GM10266 (cell line): ENCODE measurements around the gene MYO1B.

Source experiments
- DNase-seq: peaks from one replicate; pipeline ENCODE4 v3.0.0; 2012; ENCODE audit errors: extremely low spot score
- CTCF ChIP-seq: IDR thresholded peaks from 2 replicates; pipeline ENCODE4 v1.5.1; 2012; ENCODE audit warnings: mild to moderate bottlenecking, low read depth; ENCODE audit not compliant: control insufficient read depth, insufficient read depth; ENCODE audit errors: missing control alignments

Gene MYO1B

GRCh38 chr2:191292869-191293268, 47.7 kb downstream of the MYO1B start:
- DNase-seq: no peak
- TF ChIP-seq CTCF: no peak

- no peak for TF ChIP-seq CTCF
- no peak for DNase-seq
Observed at GRCh38 chr2:191295088-191295487, 49.9 kb downstream of the MYO1B start.

DNA sequence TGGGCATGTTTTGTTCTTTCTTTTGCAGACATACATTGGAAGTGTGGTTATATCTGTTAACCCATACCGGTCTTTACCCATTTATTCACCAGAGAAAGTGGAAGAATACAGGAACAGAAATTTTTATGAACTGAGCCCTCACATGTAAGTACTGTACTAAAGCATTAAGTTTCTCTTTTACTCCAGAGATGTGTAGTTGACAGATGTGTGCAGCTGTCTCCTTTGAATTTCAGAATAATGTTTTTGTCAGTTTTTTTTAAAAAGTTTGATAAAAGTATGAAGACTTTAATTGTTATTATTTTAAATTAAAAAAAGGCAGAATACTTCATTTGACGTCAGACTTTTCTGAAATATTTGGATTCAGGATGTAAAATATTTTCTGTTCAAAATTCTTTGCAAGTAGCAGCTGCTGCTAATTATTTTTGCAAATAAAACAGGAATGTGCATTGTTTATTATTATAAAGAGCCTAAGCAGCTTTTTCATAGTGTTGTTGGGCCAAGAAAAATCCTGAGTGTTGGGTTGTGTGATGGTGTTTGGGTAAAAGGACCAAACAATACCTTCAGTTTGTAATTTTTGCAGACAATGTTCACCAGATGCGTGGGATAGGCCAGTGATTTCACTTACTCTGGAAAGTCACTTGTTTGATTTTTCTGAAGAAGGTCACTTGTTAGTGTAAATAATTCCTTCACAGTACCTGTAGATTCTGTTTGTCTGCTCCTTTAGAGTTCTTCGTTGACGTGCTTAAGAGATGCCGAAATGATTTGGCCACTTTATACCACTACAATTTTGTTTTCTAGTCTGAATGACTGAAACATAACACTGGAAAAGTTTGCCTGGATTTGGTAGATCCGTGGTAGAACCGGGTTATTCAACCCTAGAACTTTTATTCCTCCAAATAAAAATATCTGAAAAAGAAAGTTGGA, 51.1 kb downstream of the MYO1B start:
- no peak for TF ChIP-seq CTCF
- DNase-seq: no peak

GRCh38 chr2:191297033-191297432, 51.8 kb downstream of the MYO1B start:
- TF ChIP-seq CTCF: no peak
- no peak for DNase-seq

DNA sequence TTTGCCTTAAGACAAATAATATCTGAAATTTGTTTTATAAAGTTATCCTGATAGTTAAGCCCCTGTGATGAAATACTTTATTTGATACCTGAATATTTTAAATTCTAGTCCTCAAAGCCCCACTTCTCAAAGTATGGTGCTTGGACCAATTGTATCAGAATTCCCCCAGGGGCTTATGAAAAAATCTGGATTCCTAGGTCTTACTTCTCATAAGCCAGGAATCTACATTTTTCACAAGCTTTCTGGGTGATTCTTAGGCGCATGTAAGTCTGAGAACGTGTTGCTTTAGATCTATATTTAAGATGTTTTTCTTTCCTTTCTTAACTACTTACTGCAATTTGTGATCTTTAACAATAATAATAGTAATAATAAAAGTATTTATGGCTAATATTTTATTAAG, 53.1 kb downstream of the MYO1B start:
- no peak for TF ChIP-seq CTCF
- no peak for DNase-seq

GRCh38 chr2:191299010-191299409, 53.8 kb downstream of the MYO1B start:
- DNase-seq: no peak
- TF ChIP-seq CTCF: no peak

GRCh38 chr2:191299866-191300265, 54.7 kb downstream of the MYO1B start:
- no peak for DNase-seq
- TF ChIP-seq CTCF: no peak
